IMR-90 (cell line): ENCODE results near the gene GRK5. TPM values are rescaled to one million over a fixed set of nuclear protein-coding genes. Genes with fewer than 3 reads are reported as not detected.

ENCODE experiments used
- ATAC-seq: fragments of 200-7000 bp; cut with Tn5 transposase; 2 replicates; pipeline ENCODE4 v1.9.1; 2020; ENCODE audit warnings: low read depth, mild to moderate bottlenecking, moderate library complexity
- BruUV-seq: library from RNA; stranded (reverse); fragments of 400-500 nt; replicated peaks from 2 replicates; lab custom pipeline; 2021; lab: Mats Ljungman, UMichigan
- CTCF ChIA-PET: fragments of 300-600 bp; formaldehyde crosslinking; extraction: SDS; loops from one replicate; lab custom pipeline; 2021; ENCODE audit warnings: antibody characterized with exemption; lab: Yijun Ruan, JAX
- POLR2A ChIA-PET: fragments of 300-600 bp; sonication (Branson Sonifier 250); formaldehyde crosslinking; loops from one replicate; lab custom pipeline; 2022; ENCODE audit warnings: antibody characterized with exemption; ENCODE audit not compliant: unreplicated experiment; lab: Charles Lee
- DNase-seq: peaks from one replicate; pipeline ENCODE4 v3.0.0; 2013
- H2AFZ ChIP-seq: replicated peaks from 2 replicates; pipeline ENCODE3; 2013; ENCODE audit warnings: low read length, mild to moderate bottlenecking; ENCODE audit not compliant: poor library complexity
- H2AK5ac ChIP-seq: 2 replicates; pipeline ENCODE4 v1.6.1; 2013; ENCODE audit warnings: low read depth, low read length, inconsistent platforms
- H2AK9ac ChIP-seq: replicated peaks from 2 replicates; pipeline ENCODE3; 2013; ENCODE audit warnings: mild to moderate bottlenecking, low read depth, low read length, moderate library complexity; ENCODE audit not compliant: poor library complexity
- H2BK120ac ChIP-seq: 2 replicates; pipeline ENCODE4 v1.6.1; 2013; ENCODE audit warnings: low read depth, low read length, inconsistent platforms
- H2BK15ac ChIP-seq: 3 replicates; pipeline ENCODE4 v1.6.1; 2013; ENCODE audit warnings: low read depth, low read length, inconsistent platforms
- H2BK20ac ChIP-seq: 2 replicates; pipeline ENCODE4 v1.6.1; 2013; ENCODE audit warnings: low read depth, mild to moderate bottlenecking, inconsistent platforms, low read length, moderate library complexity
- H2BK5ac ChIP-seq: 2 replicates; pipeline ENCODE4 v1.6.1; 2013; ENCODE audit warnings: mild to moderate bottlenecking, low read depth, low read length, inconsistent platforms; ENCODE audit not compliant: poor library complexity, severe bottlenecking
- H3K14ac ChIP-seq: replicated peaks from 2 replicates; pipeline ENCODE4 v1.6.1; 2013; ENCODE audit warnings: low read depth, low read length, inconsistent platforms
- H3K18ac ChIP-seq: 2 replicates; pipeline ENCODE4 v1.6.1; 2013; ENCODE audit warnings: low read depth, low read length, control low read depth
- H3K23ac ChIP-seq: 2 replicates; pipeline ENCODE4 v1.6.1; 2013; ENCODE audit warnings: low read depth, low read length, inconsistent platforms
- H3K27ac ChIP-seq: 2 replicates; pipeline ENCODE4 v1.5.1; 2013; ENCODE audit warnings: mild to moderate bottlenecking, control low read depth, low read length; ENCODE audit not compliant: insufficient read depth
- H3K27me3 ChIP-seq: 2 replicates; pipeline ENCODE4 v1.6.1; 2013; ENCODE audit warnings: low read length; ENCODE audit not compliant: control insufficient read depth, insufficient read depth
- H3K36me3 ChIP-seq: 2 replicates; pipeline ENCODE4 v1.6.1; 2013; ENCODE audit warnings: low read length, mixed read lengths; ENCODE audit not compliant: control insufficient read depth, insufficient read depth
- H3K4ac ChIP-seq: 2 replicates; pipeline ENCODE4 v1.6.1; 2013; ENCODE audit warnings: low read depth, low read length, inconsistent platforms
- H3K4me1 ChIP-seq: 2 replicates; pipeline ENCODE4 v1.6.1; 2013; ENCODE audit warnings: low read length, mixed read lengths; ENCODE audit not compliant: control insufficient read depth, insufficient read depth
- H3K4me2 ChIP-seq: 2 replicates; pipeline ENCODE4 v1.6.1; 2013; ENCODE audit warnings: low read depth, mild to moderate bottlenecking, control low read depth, low read length, moderate library complexity
- H3K4me3 ChIP-seq: 2 replicates; pipeline ENCODE4 v1.5.1; 2013; ENCODE audit warnings: low read depth, mild to moderate bottlenecking, control low read depth, low read length, moderate library complexity; ENCODE audit not compliant: insufficient read depth
- H3K56ac ChIP-seq: 2 replicates; pipeline ENCODE4 v1.6.1; 2013; ENCODE audit warnings: low read length, inconsistent platforms; ENCODE audit not compliant: insufficient read depth; ENCODE audit errors: extremely low read depth
- H3K79me1 ChIP-seq, 2 experiments: 2 replicates each; pipeline ENCODE4 v1.6.1; 2013; ENCODE audit warnings: low read length in 2 of 2, inconsistent platforms in 1 of 2, low read depth in 1 of 2
- H3K9ac ChIP-seq: 2 replicates; pipeline ENCODE4 v1.6.1; 2013; ENCODE audit warnings: low read depth, low read length, control low read depth
- H3K9me1 ChIP-seq: 2 replicates; pipeline ENCODE4 v1.6.1; 2013; ENCODE audit warnings: low read length, inconsistent platforms; ENCODE audit not compliant: insufficient read depth
- H3K9me3 ChIP-seq: 2 replicates; pipeline ENCODE4 v1.6.1; 2013; ENCODE audit warnings: low read length; ENCODE audit not compliant: control insufficient read depth, insufficient read depth
- H4K20me1 ChIP-seq: 2 replicates; pipeline ENCODE4 v1.6.1; 2013; ENCODE audit warnings: low read length, inconsistent platforms; ENCODE audit not compliant: insufficient read depth
- H4K5ac ChIP-seq: 2 replicates; pipeline ENCODE4 v1.6.1; 2013; ENCODE audit warnings: mild to moderate bottlenecking, low read depth, low read length, control low read depth
- H4K8ac ChIP-seq, 2 experiments: 2 replicates each; pipeline ENCODE4 v1.6.1; 2013; ENCODE audit warnings: low read depth in 2 of 2, low read length in 2 of 2, control low read depth in 1 of 2, inconsistent platforms in 1 of 2
- H4K91ac ChIP-seq: 2 replicates; pipeline ENCODE4 v1.6.1; 2013; ENCODE audit warnings: low read depth, low read length, inconsistent platforms; ENCODE audit not compliant: insufficient read depth
- BHLHE40 ChIP-seq: fragments of 150-350 bp; IDR thresholded peaks from 2 replicates; pipeline ENCODE4 v1.6.1; 2016; ENCODE audit warnings: mild to moderate bottlenecking, low read depth, low read length
- CEBPB ChIP-seq: IDR thresholded peaks from 2 replicates; pipeline ENCODE4 v1.6.1; 2012; ENCODE audit warnings: low read depth, low read length, improper control_type of control experiment
- CHD1 ChIP-seq: IDR thresholded peaks from 2 replicates; pipeline ENCODE4 v1.6.1; 2012; ENCODE audit warnings: low read depth, low read length, improper control_type of control experiment
- CTCF ChIP-seq: conservative IDR thresholded peaks from 2 replicates; pipeline ENCODE4 v1.5.1; 2012; ENCODE audit warnings: mild to moderate bottlenecking, low read depth, low read length, improper control_type of control experiment
- ELK1 ChIP-seq: fragments of 150-350 bp; IDR thresholded peaks from 2 replicates; pipeline ENCODE4 v1.6.1; 2016; ENCODE audit warnings: low read depth, mild to moderate bottlenecking, low read length, moderate library complexity, borderline replicate concordance
- FOS ChIP-seq: fragments of 150-350 bp; IDR thresholded peaks from 2 replicates; pipeline ENCODE4 v1.6.1; 2016; ENCODE audit warnings: low read depth, low read length
- MAFK ChIP-seq: IDR thresholded peaks from 2 replicates; pipeline ENCODE4 v1.6.1; 2012; ENCODE audit warnings: low read depth, low read length, improper control_type of control experiment
- MAZ ChIP-seq: IDR thresholded peaks from 2 replicates; pipeline ENCODE4 v1.6.1; 2012; ENCODE audit warnings: low read depth, mild to moderate bottlenecking, low read length, improper control_type of control experiment, moderate library complexity, borderline replicate concordance
- MXI1 ChIP-seq: IDR thresholded peaks from 2 replicates; pipeline ENCODE4 v1.6.1; 2012; ENCODE audit warnings: low read depth, mild to moderate bottlenecking, low read length, moderate library complexity, borderline replicate concordance
- NFE2L2 ChIP-seq: fragments of 150-350 bp; IDR thresholded peaks from 2 replicates; pipeline ENCODE4 v1.6.1; 2016; ENCODE audit warnings: low read depth, mild to moderate bottlenecking, low read length
- POLR2A ChIP-seq: IDR thresholded peaks from 2 replicates; pipeline ENCODE4 v1.6.1; 2012; ENCODE audit warnings: mild to moderate bottlenecking, low read depth, low read length
- RAD21 ChIP-seq: IDR thresholded peaks from 2 replicates; pipeline ENCODE4 v1.6.1; 2012; ENCODE audit warnings: low read length, improper control_type of control experiment
- RCOR1 ChIP-seq: IDR thresholded peaks from 2 replicates; pipeline ENCODE4 v1.6.1; 2012; ENCODE audit warnings: mild to moderate bottlenecking, low read length, improper control_type of control experiment; ENCODE audit not compliant: insufficient replicate concordance
- RFX5 ChIP-seq: IDR thresholded peaks from 2 replicates; pipeline ENCODE4 v1.8.0; 2012; ENCODE audit warnings: low read depth, mild to moderate bottlenecking, low read length, moderate library complexity
- SMC3 ChIP-seq: fragments of 150-350 bp; IDR thresholded peaks from 2 replicates; pipeline ENCODE4 v1.6.1; 2016; ENCODE audit warnings: low read depth, mild to moderate bottlenecking, antibody characterized with exemption, low read length, moderate library complexity
- WGBS, 2 experiments: methylation state at CpG; one replicate each; pipeline versions ENCODE4 v1.1.5 to v1.1.7; 2013; ENCODE audit warnings: missing lambda C conversion rate in 2 of 2; ENCODE audit not compliant: insufficient read length in 1 of 2; ENCODE audit errors: extremely low coverage in 2 of 2; 5-methylcytosine and 5-hydroxymethylcytosine counted together
- dilution Hi-C: fragments of 300-500 bp; cut with HindIII; formaldehyde crosslinking; loops from one replicate; pipeline ENCODE4 v1.14.3; 2018; ENCODE audit warnings: low sequenced_read_pairs; ENCODE audit not compliant: unreplicated experiment
- in situ Hi-C: fragments of 300-500 bp; cut with MboI; formaldehyde crosslinking; loops from 3 replicates; pipeline ENCODE4 v1.14.3; 2019; ENCODE audit warnings: low sequenced_read_pairs, inconsistent platforms, mixed read lengths
- intact Hi-C: fragments of 100-400 bp; cut with micrococcal nuclease; formaldehyde crosslinking; loops from 2 replicates; pipeline ENCODE4 v1.10.0; 2022
- polyA plus RNA-seq, 3 experiments: library from polyadenylated mRNA; depleted of rRNA; stranded (reverse); fragments of >200 nt; gene quantifications; 2 replicates each; pipeline ENCODE4 v1.2.3, GENCODE V29; 2012; ENCODE audit warnings: low replicate concordance in 1 of 3
- total RNA-seq: library from RNA; depleted of rRNA; stranded (reverse); fragments of >200 nt; gene quantifications from 2 replicates; pipeline ENCODE4 v1.2.3, GENCODE V29; 2012
- TF ChIP-seq, protein P1 (sequence below): fragments of 150-350 bp; IDR thresholded peaks from 2 replicates; pipeline ENCODE4 v1.6.1; 2017; ENCODE audit warnings: mild to moderate bottlenecking, antibody characterized with exemption, low read length, low read depth

GRK5 gene
- total and polyA plus RNA-seq, 2 of the 4 experiments (the other 2 are of a cell fraction): 12.9 to 16.3 TPM

DNA sequence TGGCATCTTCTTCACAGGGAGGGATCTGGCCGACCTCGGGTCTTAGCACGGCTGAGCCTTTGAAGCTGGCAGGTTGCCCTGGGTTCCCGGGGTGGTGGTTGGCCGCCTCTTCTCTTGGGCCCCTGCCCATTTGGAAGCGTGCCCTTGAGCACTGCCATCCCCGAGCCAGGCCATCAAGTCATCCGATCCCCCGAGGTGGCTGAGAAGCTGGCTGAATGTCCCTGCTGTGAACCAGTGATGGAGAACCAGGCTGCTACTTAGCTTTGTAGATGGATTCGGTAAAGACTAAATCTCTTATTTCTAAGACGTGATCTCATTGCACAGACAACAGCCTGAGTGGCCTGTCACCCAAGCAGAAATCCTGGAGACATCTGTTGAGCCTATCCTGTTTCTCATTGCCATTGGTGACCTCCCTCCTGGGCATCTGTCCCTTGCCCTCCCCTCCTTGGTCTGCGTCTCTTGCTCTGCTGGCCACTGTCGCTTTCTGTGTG lies 74.3 kb downstream of the GRK5 start:
- H4K5ac ChIP-seq: no peak overlapping the region
- H2BK120ac ChIP-seq: no peak overlapping the region
- no peak overlapping the region for H3K9ac ChIP-seq
- H3K14ac ChIP-seq: peak overlapping the region; percentile 5; the same call in 1 of the 2 replicates
- H4K8ac ChIP-seq: no peak overlapping the region
- peak; percentile 8; the same call in 1 of the 2 replicates for ATAC-seq
- dilution Hi-C loops: no loop called here
- no peak overlapping the region; the same call in 1 of the 2 replicates for H4K91ac ChIP-seq
- intact Hi-C loops: no loop called here
- in situ Hi-C loops: no loop called here
- H2AK5ac ChIP-seq: peak overlapping the region; percentile 43; the same call in 1 of the 2 replicates
- no peak overlapping the region for H2BK5ac ChIP-seq
- no peak overlapping the region for H3K4me3 ChIP-seq
- H3K4ac ChIP-seq: 0 out of 2 replicates have a peak overlapping the region, but pooled peaks have one; percentile 22
- H3K27me3 ChIP-seq: no peaks in the 10 kb centered on the region
- H3K18ac ChIP-seq: no peak overlapping the region
- H3K56ac ChIP-seq: no peak overlapping the region
- no peaks in the 10 kb centered on the region for H3K9me3 ChIP-seq
- BruUV-seq: no TSS peak
- peaks cover 18% of the 10 kb centered on the region; the same call in 1 of the 2 replicates for H3K36me3 ChIP-seq
- TF ChIP-seq CEBPB (no peak), SMC3 (no peak), RFX5 (no peak), MXI1 (no peak), CHD1 (no peak), NFE2L2 (no peak), POLR2A (no peak), ELK1 (no peak), BHLHE40 (no peak), MAFK (no peak), CTCF (no peak), FOS (no peak), RCOR1 (no peak), RAD21 (no peak), MAZ (no peak)
- TF ChIP-seq, protein P1, sequence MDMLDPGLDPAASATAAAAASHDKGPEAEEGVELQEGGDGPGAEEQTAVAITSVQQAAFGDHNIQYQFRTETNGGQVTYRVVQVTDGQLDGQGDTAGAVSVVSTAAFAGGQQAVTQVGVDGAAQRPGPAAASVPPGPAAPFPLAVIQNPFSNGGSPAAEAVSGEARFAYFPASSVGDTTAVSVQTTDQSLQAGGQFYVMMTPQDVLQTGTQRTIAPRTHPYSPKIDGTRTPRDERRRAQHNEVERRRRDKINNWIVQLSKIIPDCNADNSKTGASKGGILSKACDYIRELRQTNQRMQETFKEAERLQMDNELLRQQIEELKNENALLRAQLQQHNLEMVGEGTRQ: no peak
- peak overlapping the region; percentile 64; the same call in 1 of the 2 replicates for H3K23ac ChIP-seq
- DNase-seq: no peak
- H3K9me1 ChIP-seq: peaks cover 31% of the 10 kb centered on the region
- 72% methylated on average over 6 of the region's 13 CpGs; no CpG with 5 or more reads in 1 of the 2 experiments for WGBS, 2 experiments
- no peak overlapping the region for H3K27ac ChIP-seq
- no peak overlapping the region; the same call in 2 of the 3 replicates for H2BK15ac ChIP-seq
- H2BK20ac ChIP-seq: no peak overlapping the region
- H4K20me1 ChIP-seq: peaks cover 93% of the 10 kb centered on the region
- H2AFZ ChIP-seq: peak overlapping the region; percentile 28
- no peak overlapping the region for H3K4me2 ChIP-seq
- peaks cover 44 to 96% of the 10 kb centered on the region in 2 experiments for H3K79me1 ChIP-seq
- H3K4me1 ChIP-seq: peaks cover 42% of the 10 kb centered on the region
- peak overlapping the region; percentile 19 for H2AK9ac ChIP-seq
- ChIA-PET CTCF (no interaction called here), POLR2A (no interaction called here)
